HG02798 (cell line): ENCODE results near the gene ATP11A.
"Not testable (repeated sequence)": the region's sequence is repeated elsewhere in the genome, so short reads cannot be mapped to it uniquely, and the experiment has no call there.

Experiments
- ATAC-seq: cut with Tn5 transposase; IDR thresholded peaks from one replicate; pipeline ENCODE4 v1.9.1; 2021; ENCODE audit warnings: mild to moderate bottlenecking; ENCODE audit not compliant: unreplicated experiment, poor library complexity

ATP11A gene

DNA sequence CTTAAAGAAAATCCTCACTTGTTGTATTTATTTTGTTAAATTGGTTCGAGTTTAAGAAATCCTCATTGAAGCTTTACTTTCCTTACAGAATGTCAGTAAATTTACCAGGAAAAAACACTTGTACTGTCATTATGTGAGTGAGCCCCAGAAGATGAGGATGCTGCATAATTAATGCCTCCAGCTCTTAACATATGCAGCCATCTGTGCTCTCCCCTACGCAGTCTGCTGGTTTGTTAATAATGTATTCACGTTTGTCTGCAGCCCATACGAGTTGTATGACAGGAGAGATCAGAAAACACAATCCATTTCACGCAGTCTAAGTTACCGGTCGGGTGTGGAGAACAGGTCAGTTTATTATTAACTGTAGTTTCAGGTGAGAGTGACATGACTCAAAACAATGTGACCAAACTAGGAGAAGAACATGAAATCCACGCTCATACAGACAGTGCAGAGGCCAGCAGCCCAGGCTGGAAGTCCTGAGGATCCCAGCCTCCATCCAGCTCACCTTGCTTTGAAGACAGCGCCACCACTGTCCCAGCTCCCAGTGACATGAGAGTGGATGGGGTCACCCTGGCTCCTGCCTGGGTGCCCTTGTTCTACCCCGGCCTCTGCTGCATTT is 19.8 kb upstream of the ATP11A start:
- peak; percentile 73 for ATAC-seq

- ATAC-seq, result no peak
Measured at GRCh38 chr13:112670864-112671263, 19.0 kb upstream of the ATP11A start.

DNA sequence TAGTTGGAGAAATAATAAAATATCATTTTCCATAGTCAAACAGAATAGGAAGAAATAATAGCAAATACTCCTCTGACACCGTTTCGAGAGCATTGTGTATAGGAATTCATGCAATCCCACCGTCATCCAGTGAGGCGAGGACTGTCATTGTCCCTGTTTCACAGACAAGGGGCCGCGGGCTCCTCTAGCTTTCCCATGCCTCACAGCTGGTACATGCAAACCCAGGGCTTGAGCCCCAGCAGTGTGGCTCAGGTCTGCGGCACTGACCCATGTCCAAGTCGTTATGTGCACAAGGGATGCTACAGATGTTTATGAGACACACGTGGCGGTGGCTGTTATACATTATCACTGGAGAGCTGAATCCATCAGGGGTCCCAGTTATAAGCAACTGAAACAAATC is 18.5 kb upstream of the ATP11A start:
- ATAC-seq, result no peak

DNA sequence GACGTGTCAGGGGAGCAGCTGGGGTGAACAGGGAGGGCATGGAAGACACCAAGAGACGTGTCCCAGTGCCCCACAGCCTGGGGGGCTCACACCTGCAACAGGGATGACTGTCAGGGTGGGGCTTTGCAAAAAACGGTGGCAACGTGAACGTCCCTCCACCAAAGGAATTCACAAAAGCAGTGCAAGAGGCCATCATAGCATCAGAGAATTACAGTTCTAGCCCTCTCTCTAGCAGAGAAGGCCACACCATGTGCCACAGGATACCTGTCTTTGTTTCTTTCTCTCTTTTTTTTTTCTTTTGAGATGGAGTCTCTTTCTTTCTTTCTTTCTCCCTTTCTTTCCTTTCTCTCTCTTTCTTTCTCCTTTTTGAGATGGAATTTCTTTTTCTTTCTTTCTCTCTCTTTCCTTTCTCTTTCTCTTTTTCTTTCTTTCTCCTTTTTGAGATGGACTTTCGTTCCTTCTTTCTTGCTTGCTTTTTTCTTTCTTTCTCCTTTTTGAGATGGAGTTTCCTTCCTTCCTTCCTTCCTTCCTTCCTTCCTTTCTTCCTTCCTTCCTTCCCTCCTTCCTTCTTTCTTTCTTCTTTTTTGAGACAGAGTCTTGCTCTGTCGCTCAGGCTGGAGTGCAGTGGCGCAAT is 17.1 kb upstream of the ATP11A start:
- no peak for ATAC-seq

DNA sequence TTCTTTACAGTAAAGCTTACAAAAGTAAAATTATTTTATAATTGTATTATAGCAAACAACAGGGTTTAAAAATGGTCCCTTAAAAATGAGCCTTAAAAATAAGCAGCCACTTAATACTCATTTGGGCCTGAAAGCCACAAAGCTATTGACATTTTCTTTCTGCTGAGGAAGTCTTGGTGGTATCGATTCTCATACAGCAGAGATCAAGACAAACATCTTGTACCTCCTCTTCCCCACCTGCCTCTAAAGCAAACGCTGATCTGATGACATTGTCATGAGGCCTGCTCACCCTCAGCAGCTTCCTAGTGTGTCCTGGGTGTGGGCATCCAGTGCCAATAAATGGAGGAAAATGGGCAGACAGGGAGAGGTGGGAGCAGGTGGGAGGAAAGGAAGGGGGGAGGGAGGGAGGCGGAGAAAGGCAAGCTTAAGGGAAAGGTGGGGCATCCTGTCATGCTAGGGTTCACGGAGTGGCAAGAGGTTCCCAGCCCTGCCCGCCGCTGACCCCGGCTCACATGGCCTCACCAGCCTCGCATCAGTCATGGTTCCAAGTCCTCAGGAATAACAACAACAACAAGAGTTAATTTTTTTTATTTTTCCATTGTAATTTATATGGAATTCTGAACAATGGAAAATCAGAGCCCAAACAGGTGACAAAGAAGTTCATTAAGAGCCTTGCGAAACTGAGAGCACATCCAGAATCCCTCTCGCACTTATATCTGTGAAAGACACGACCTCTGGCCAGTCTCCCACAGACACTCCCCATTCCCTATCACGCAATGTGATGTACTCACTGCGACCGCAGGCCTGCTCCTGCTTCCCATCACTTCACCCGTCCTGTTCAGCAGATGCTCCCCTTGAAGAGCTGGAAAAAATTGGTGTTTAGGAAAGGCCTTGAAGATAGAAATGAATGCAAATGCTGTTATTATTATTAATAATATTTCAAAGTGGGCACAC is 15.1 kb upstream of the ATP11A start:
- ATAC-seq, result no peak

DNA sequence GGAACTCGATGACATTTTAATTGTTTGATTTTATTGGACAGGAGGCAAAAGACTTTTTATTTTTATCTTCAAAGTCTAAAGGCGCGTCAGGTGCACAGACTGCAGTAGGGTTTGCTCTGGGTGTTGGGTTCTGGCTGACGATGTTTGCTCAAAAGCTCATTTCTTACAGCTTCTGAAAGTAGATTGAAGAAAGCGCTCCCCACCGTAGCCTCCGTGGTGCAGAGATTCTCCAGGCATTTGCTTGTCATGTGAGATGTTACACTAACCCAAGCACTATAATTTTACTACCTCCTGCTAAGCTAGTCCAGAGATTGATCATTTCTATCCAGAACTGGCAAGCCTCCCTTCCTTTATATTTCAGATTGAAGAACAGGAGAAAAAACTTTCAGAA is 14.5 kb upstream of the ATP11A start:
- ATAC-seq, result no peak

- not testable (repeated sequence) for ATAC-seq
Measured at GRCh38 chr13:112677421-112677962, 12.3 kb upstream of the ATP11A start.

- ATAC-seq, result no peak
Measured at GRCh38 chr13:112679381-112679780, 10.5 kb upstream of the ATP11A start.

DNA sequence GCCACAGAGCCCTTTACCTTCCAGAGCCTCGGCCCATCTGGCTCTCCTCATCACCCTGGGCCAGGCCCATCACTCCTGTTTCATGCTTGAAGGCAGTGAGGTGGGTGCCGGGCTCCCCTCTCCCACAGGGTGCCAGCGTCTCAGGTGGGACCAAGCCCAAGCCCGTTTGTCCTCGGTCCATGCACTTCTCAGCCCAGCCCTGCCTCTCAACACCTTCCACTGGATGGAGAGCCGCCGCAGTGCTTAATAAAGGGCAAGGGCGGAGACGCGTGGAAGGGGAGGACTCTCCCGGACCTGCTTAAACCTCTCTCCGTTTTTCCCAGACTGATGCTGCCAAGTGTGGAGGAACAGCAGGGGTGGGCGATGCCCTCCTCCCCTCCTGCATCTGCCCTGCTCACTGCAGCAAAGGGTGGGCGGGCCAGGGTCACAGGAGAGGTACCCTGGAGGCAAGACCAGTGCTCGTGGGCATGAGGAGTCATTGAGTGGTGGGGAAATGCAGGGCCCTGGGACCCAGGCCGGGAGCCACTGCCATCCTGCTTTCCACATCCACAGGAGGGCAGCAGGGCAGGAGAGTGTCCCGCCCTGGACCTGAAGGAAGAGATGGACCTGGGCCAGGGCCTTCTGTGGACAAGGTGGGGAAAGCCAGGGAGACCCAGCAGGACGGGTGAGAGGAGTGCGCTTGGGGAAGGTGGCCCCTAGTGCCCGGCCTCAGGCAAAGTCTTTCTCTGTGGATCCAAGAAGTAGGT is 9.7 kb upstream of the ATP11A start:
- ATAC-seq, result no peak

GRCh38 chr13:112680741-112681360 is 9.0 kb upstream of the ATP11A start:
- no peak for ATAC-seq

DNA sequence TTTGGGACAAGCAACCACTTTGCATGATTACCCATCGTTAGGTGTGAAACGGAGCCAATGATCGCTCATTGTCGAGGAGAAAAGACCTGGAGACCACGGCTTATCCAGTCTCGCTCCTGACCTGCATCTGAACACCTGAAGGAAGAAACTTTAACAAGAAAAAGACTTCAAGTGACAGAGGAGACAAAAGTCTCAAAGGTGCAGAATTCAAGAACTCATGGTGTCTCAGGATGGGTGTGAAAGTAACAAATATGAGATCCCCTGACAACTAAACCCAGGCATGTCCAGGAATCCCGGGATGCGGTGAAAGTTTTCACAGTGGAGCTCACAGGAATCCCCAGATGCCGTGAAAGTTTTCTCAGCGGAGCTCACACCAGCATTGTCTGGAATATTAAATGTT is 6.3 kb upstream of the ATP11A start:
- ATAC-seq, result no peak

DNA sequence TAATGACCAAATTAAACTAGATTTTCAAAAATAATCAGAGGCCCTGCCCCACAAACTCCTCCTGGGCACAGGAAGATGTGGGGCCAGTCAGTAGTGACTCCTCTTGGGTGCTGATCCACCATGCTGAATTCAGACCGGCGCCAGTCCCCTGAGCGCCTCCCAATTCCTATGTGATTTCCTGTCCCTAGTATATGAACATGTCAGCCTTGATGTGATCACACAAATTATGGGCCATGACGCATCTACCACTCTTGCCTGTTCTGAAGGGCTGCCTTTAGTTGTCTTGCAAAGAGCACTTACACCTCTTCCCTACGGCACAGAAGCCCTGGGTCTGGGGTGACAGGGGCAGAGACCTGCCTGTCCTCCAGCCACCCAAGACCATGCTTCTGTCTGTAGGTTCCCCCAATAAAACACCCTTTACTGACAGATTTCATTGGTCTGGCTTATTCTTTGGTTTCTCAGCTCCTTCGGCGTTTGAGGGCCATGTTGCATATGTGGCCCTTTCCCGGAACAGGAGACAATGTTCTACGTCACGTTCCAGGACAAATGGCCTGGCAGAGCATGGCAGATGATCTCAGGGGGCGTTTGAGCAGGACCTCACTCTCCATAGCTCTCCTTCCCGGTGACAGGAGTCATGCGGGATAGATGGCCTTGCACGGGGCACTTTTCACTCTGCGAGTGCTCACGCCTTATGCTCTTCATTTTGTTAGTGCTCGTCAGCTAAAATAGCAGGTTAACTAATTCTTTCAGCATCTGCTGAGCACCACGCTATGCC is 5.6 kb upstream of the ATP11A start:
- no peak for ATAC-seq

- not testable (repeated sequence) for ATAC-seq
Measured at GRCh38 chr13:112685189-112685805, 4.5 kb upstream of the ATP11A start.

DNA sequence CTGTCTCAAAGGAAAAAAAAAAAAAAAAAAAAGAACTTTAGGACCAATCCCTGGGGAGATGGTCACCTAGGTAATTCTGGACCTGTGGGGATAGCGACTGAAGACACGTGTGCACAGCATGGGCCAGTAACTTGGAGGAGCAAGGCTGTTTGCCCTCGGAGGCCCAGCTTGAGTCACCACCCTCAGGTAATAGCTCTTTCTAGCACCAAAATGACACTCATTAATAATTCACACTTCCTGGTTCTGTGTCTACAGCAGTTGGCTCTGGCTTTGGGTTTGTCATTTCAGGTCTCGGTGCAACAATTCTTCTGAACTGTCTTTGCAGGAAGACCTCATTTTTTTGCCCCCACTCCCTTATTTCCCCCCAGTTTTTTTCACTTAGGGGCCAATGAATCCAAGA is 3.9 kb upstream of the ATP11A start:
- no peak for ATAC-seq

GRCh38 chr13:112686364-112686763 is 3.5 kb upstream of the ATP11A start:
- ATAC-seq, result no peak

- no peak for ATAC-seq
Measured at GRCh38 chr13:112686987-112687386, 2.9 kb upstream of the ATP11A start.

GRCh38 chr13:112687836-112688559 is 1.8 kb upstream of the ATP11A start:
- ATAC-seq, result no peak
